ENCODE data around the gene FHOD3.

The FHOD3 gene

DNA sequence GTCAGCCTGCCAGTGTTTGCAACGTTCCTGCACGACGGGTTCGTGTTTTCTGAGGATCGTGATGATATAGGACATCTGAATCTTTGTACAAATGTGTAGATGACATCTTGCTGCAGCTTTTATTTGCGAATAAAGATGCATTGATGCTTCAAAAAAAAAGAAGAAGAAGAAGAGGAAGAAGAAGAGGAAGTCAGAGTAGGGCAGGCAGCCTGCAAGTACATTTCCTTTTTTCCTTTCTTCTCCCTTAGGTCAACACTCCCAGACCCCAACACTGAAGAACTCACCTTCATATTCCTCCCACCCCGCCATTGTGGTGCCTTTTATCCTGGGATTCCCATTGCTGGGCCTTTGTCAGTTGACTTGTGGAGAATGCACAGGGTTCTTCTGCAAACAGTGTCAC lies 91.5 kb downstream of the FHOD3 start:
- H3K36me3 ChIP-seq (ENCODE audit: control insufficient read depth in 2 of 2, insufficient read depth in 1 of 2, low read length in 2 of 2): no peaks in the 10 kb centered on the region
- H3K4me3 ChIP-seq (ENCODE audit: low read depth, low read length): no peak overlapping the region
- H3K27ac ChIP-seq (ENCODE audit: extremely low read depth, low read depth, low read length): no peak overlapping the region
- H3K9me3 ChIP-seq (ENCODE audit: control insufficient read depth, insufficient read depth, low read depth, low read length): no peaks in the 10 kb centered on the region
- CTCF ChIA-PET: no interaction called here
- 0 out of 2 replicates have a peak, but pooled peaks have one; percentile 36 for TF ChIP-seq ZNF513 (tag by site-specific recombination; IDR thresholded peaks at IDR 0.05)
- TF ChIP-seq GLIS2 (tag by site-specific recombination; IDR thresholded peaks at IDR 0.05): no peak
- POLR2A ChIA-PET: no interaction called here
- no peaks in the 10 kb centered on the region for H3K4me1 ChIP-seq (ENCODE audit: control insufficient read depth, insufficient read depth, low read length)

GRCh38 chr18:36389811-36390581 lies 92.5 kb downstream of the FHOD3 start:
- H3K36me3 ChIP-seq (ENCODE audit: control insufficient read depth in 2 of 2, insufficient read depth in 1 of 2, low read length in 2 of 2): no peaks in the 10 kb centered on the region
- H3K4me3 ChIP-seq (ENCODE audit: low read depth, low read length): no peak overlapping the region
- H3K9me3 ChIP-seq (ENCODE audit: control insufficient read depth, insufficient read depth, low read depth, low read length): no peaks in the 10 kb centered on the region
- ChIA-PET POLR2A (no interaction called here), CTCF (no interaction called here)
- TF ChIP-seq ZNF433 (tag by site-specific recombination; IDR thresholded peaks at IDR 0.05; ENCODE audit: low read depth) (no peak), MZF1 (tag by site-specific recombination; IDR thresholded peaks at IDR 0.05; ENCODE audit: borderline replicate concordance) (no peak)
- TF ChIP-seq, protein P1, sequence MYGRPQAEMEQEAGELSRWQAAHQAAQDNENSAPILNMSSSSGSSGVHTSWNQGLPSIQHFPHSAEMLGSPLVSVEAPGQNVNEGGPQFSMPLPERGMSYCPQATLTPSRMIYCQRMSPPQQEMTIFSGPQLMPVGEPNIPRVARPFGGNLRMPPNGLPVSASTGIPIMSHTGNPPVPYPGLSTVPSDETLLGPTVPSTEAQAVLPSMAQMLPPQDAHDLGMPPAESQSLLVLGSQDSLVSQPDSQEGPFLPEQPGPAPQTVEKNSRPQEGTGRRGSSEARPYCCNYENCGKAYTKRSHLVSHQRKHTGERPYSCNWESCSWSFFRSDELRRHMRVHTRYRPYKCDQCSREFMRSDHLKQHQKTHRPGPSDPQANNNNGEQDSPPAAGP (tag by site-specific recombination; IDR thresholded peaks at IDR 0.05): no peak
- H3K4me1 ChIP-seq (ENCODE audit: control insufficient read depth, insufficient read depth, low read length): no peaks in the 10 kb centered on the region
- no peak overlapping the region for H3K27ac ChIP-seq (ENCODE audit: extremely low read depth, low read depth, low read length)

- H3K4me3 ChIP-seq (ENCODE audit: low read depth, low read length): no peak overlapping the region
- TF ChIP-seq YY2 (tag by site-specific recombination; IDR thresholded peaks at IDR 0.05): no peak
- no peak for TF ChIP-seq ZBTB8A (tag by site-specific recombination; IDR thresholded peaks at IDR 0.05)
- no peak for TF ChIP-seq ZNF639 (tag by site-specific recombination; IDR thresholded peaks at IDR 0.05)
- no peak for TF ChIP-seq ZNF132 (tag by site-specific recombination; IDR thresholded peaks at IDR 0.05; ENCODE audit: borderline replicate concordance)
- TF ChIP-seq RBAK (tag by site-specific recombination; IDR thresholded peaks at IDR 0.05): no peak
- TF ChIP-seq ZNF610 (tag by site-specific recombination; IDR thresholded peaks at IDR 0.05; ENCODE audit: borderline replicate concordance): no peak
- no peak for TF ChIP-seq ZNF521 (tag by site-specific recombination; IDR thresholded peaks at IDR 0.05)
- no peak for TF ChIP-seq ZNF114 (tag by site-specific recombination; IDR thresholded peaks at IDR 0.05)
- TF ChIP-seq PRDM2 (tag by site-specific recombination; IDR thresholded peaks at IDR 0.05; ENCODE audit: borderline replicate concordance): no peak
- TF ChIP-seq ZNF157 (tag by site-specific recombination; IDR thresholded peaks at IDR 0.05): no peak
- no peak for TF ChIP-seq ZNF416 (tag by site-specific recombination; IDR thresholded peaks at IDR 0.05)
- POLR2A ChIA-PET: no interaction called here
- H3K36me3 ChIP-seq (ENCODE audit: control insufficient read depth in 2 of 2, insufficient read depth in 1 of 2, low read length in 2 of 2): no peaks in the 10 kb centered on the region
- CTCF ChIA-PET: no interaction called here
- H3K27ac ChIP-seq (ENCODE audit: extremely low read depth, low read depth, low read length): no peak overlapping the region
- H3K9me3 ChIP-seq (ENCODE audit: control insufficient read depth, insufficient read depth, low read depth, low read length): no peaks in the 10 kb centered on the region
- H3K4me1 ChIP-seq (ENCODE audit: control insufficient read depth, insufficient read depth, low read length): no peaks in the 10 kb centered on the region
These were observed 94.1 kb downstream of the FHOD3 start for GRCh38 chr18:36391426-36392145.
